Lung (tissue), 12 donors: ENCODE results near the gene BEND6. TPM values are rescaled to one million over a fixed set of nuclear protein-coding genes. Genes with fewer than 3 reads are reported as not detected.

Experiments
- ATAC-seq: fragments of 200-7000 bp; cut with Tn5 transposase; one replicate; pipeline ENCODE4 v1.9.1; 2020; ENCODE audit warnings: moderate number of reproducible peaks; ENCODE audit not compliant: insufficient read depth, low FRiP score
- DNase-seq, 3 donors: peaks; one replicate each; pipeline ENCODE4 v3.0.0-alpha.2; 2013 to 2017
- H3K27ac ChIP-seq, 2 donors: one replicate each; pipeline ENCODE4 v1.5.1; 2013; ENCODE audit warnings: mild to moderate bottlenecking in 2 of 2, moderate library complexity in 2 of 2, control low read depth in 1 of 2, inconsistent platforms in 1 of 2, low read depth in 1 of 2, low read length in 1 of 2
- H3K27me3 ChIP-seq, 3 donors: one replicate each; pipeline ENCODE4 v1.5.1; 2013; ENCODE audit warnings: low read length in 2 of 3; ENCODE audit not compliant: control insufficient read depth in 3 of 3, insufficient read depth in 3 of 3
- H3K36me3 ChIP-seq, 4 donors: one replicate each; pipeline ENCODE4 v1.5.1; 2013; ENCODE audit warnings: low read length in 4 of 4, mild to moderate bottlenecking in 1 of 4, moderate library complexity in 1 of 4; ENCODE audit not compliant: control insufficient read depth in 4 of 4, insufficient read depth in 4 of 4
- H3K4me1 ChIP-seq, 5 donors: one replicate each; pipeline ENCODE4 v1.5.1; 2013; ENCODE audit warnings: low read length in 5 of 5, mild to moderate bottlenecking in 2 of 5, moderate library complexity in 1 of 5; ENCODE audit not compliant: control insufficient read depth in 5 of 5, insufficient read depth in 5 of 5
- H3K4me3 ChIP-seq: one replicate; pipeline ENCODE4 v1.5.1; 2013; ENCODE audit warnings: mild to moderate bottlenecking, control low read depth, moderate library complexity
- H3K9ac ChIP-seq, 2 donors: one replicate each; pipeline ENCODE4 v1.5.1; 2013; ENCODE audit warnings: low read length in 2 of 2, control low read depth in 1 of 2; ENCODE audit not compliant: insufficient read depth in 1 of 2
- H3K9me3 ChIP-seq, 4 donors: one replicate each; pipeline ENCODE4 v1.5.1; 2013; ENCODE audit warnings: low read length in 3 of 4, mild to moderate bottlenecking in 1 of 4, moderate library complexity in 1 of 4; ENCODE audit not compliant: control insufficient read depth in 4 of 4, insufficient read depth in 3 of 4
- WGBS, 2 donors: extraction: QIAGEN DNeasy Blood & Tissue Kit; methylation state at CpG; one replicate each; pipeline ENCODE4 v1.1.7; 2013; 5-methylcytosine and 5-hydroxymethylcytosine counted together
- polyA plus RNA-seq, 2 donors: library from polyadenylated mRNA; stranded (reverse); fragments of 200-250 nt; gene quantifications; one replicate each; pipeline ENCODE4 v1.2.1, GENCODE V29; 2013
- total RNA-seq, 2 donors: library from RNA; depleted of rRNA in 1 of 2; stranded (reverse); fragments of >200 nt in 1 of 2; gene quantifications; one replicate each; pipeline ENCODE4 v1.2.1, GENCODE V29; 2014 to 2021
- TF ChIP-seq, protein P1 (sequence below): IDR thresholded peaks from 2 replicates; pipeline ENCODE4 v1.5.1; 2012; ENCODE audit warnings: mild to moderate bottlenecking; ENCODE audit errors: control extremely low read depth, extremely low read depth
- donor health status: control.
- donor health status: control.
- donor health status: Bipolar disorder and iron deficiency.
- donor health status: healthy.
- donor health status: DM: yes; HTN: yes; CAD: no.

Gene BEND6
- total and polyA plus RNA-seq, 4 donors = 0.23 to 0.95 (median 0.51) TPM

GRCh38 chr6:56930846-56931245 lies 24.1 kb upstream of the BEND6 start:
- H3K9ac ChIP-seq = no peak overlapping the region
- peaks cover 0 to 5% (median 5%) of the 10 kb centered on the region in 3 donors for H3K27me3 ChIP-seq
- H3K4me1 ChIP-seq = no peaks in the 10 kb centered on the region
- H3K36me3 ChIP-seq = no peaks in the 10 kb centered on the region
- ATAC-seq (no peak), DNase-seq (no peak)
- TF ChIP-seq, protein P1, sequence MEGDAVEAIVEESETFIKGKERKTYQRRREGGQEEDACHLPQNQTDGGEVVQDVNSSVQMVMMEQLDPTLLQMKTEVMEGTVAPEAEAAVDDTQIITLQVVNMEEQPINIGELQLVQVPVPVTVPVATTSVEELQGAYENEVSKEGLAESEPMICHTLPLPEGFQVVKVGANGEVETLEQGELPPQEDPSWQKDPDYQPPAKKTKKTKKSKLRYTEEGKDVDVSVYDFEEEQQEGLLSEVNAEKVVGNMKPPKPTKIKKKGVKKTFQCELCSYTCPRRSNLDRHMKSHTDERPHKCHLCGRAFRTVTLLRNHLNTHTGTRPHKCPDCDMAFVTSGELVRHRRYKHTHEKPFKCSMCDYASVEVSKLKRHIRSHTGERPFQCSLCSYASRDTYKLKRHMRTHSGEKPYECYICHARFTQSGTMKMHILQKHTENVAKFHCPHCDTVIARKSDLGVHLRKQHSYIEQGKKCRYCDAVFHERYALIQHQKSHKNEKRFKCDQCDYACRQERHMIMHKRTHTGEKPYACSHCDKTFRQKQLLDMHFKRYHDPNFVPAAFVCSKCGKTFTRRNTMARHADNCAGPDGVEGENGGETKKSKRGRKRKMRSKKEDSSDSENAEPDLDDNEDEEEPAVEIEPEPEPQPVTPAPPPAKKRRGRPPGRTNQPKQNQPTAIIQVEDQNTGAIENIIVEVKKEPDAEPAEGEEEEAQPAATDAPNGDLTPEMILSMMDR = no peak
- 75% methylated on average over 2 of the region's 2 CpGs for WGBS, 2 donors
- no peak overlapping the region for H3K27ac ChIP-seq
- no peak overlapping the region for H3K4me3 ChIP-seq
- no peaks in the 10 kb centered on the region for H3K9me3 ChIP-seq

DNA sequence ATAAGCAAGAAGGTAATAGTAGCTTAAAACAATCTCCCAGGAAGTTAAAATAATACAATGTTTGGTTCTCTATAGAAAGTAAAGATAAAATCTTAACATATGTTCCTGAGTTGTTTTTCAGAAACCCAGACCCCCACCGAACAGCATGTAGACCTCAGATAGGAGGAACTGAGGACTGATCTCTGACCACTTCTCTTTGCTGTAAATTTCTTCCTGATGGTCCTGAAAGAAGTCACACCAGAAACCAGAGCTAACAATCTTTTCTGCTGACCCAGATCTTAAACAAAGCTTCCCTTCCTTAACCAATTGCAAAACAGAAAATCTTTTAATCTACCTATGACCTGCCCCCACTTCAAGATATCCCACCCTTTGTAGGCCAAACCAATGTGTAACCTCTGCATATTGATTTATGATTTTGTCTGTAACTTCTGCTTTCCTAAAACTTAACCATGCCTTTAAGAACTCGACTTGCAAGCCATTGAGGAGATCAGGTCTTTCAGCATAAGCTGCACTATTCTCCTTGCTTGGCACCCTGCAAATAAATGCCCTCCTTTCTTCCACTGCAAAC lies 21.9 kb upstream of the BEND6 start:
- ATAC-seq = no peak
- no peak overlapping the region for H3K27ac ChIP-seq
- peaks cover 0 to 2% (median 0%) of the 10 kb centered on the region in 3 donors for H3K27me3 ChIP-seq
- H3K9me3 ChIP-seq = no peaks in the 10 kb centered on the region
- 19 to 56% methylated on average over 2 of the region's 2 CpGs for WGBS, 2 donors
- H3K4me1 ChIP-seq = no peaks in the 10 kb centered on the region
- DNase-seq = no peak
- no peak overlapping the region for H3K9ac ChIP-seq
- no peak overlapping the region for H3K4me3 ChIP-seq
- H3K36me3 ChIP-seq = no peaks in the 10 kb centered on the region
- TF ChIP-seq, protein P1 = no peak

DNA sequence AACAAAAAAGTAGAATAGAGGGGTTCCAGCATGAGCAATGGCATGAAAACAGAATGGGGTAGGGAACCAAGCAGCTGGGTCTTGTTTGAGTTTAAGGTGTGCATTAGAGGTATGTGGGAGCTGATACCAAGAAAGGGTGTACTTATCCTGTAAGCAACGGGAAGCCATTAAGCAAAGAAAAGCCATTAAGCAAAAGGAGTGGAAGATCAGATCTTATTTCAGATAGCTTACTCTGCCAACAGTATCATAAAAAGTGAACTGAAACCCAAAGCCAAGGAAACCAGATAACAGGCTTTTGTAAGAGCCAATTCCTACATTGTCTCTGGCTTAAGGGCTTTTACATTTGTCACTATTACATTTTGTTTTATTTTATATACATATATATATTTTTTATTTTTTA lies 21.3 kb upstream of the BEND6 start:
- Histone ChIP-seq H3K36me3 (no peaks in the 10 kb centered on the region), H3K9ac (no peak overlapping the region), H3K4me3 (no peak overlapping the region), H3K27ac (no peak overlapping the region), H3K4me1 (no peaks in the 10 kb centered on the region), H3K9me3 (no peaks in the 10 kb centered on the region), H3K27me3 (peaks cover 0 to 2% (median 0%) of the 10 kb centered on the region in 3 donors)
- WGBS, 2 donors = 12 to 19% methylated on average over 1 of the region's 1 CpG
- ATAC-seq (no peak), DNase-seq (no peak)
- TF ChIP-seq, protein P1 = no peak

GRCh38 chr6:56934876-56935275 lies 20.0 kb upstream of the BEND6 start:
- H3K27me3 ChIP-seq = peaks cover 0 to 1% (median 0%) of the 10 kb centered on the region in 3 donors
- no peak overlapping the region for H3K4me3 ChIP-seq
- no peaks in the 10 kb centered on the region for H3K9me3 ChIP-seq
- H3K27ac ChIP-seq = no peak overlapping the region
- no peaks in the 10 kb centered on the region for H3K36me3 ChIP-seq
- TF ChIP-seq, protein P1 = no peak
- DNase-seq = no peak
- 80 to 94% methylated on average over 4 of the region's 4 CpGs for WGBS, 2 donors
- no peaks in the 10 kb centered on the region for H3K4me1 ChIP-seq
- no peak for ATAC-seq
- no peak overlapping the region for H3K9ac ChIP-seq
